22Rv1 (cell line): ENCODE results near the gene ACLY.

Experiments
- ZFX ChIP-seq: fragments of 450-650 bp; IDR thresholded peaks from 2 replicates; pipeline ENCODE4 v1.6.1; 2017; ENCODE audit warnings: antibody characterized with exemption, borderline replicate concordance
- TF ChIP-seq, protein P1 (sequence below): fragments of 450-650 bp; IDR thresholded peaks from 2 replicates; pipeline ENCODE4 v1.5.1; 2017; ENCODE audit warnings: mild to moderate bottlenecking

DNA sequence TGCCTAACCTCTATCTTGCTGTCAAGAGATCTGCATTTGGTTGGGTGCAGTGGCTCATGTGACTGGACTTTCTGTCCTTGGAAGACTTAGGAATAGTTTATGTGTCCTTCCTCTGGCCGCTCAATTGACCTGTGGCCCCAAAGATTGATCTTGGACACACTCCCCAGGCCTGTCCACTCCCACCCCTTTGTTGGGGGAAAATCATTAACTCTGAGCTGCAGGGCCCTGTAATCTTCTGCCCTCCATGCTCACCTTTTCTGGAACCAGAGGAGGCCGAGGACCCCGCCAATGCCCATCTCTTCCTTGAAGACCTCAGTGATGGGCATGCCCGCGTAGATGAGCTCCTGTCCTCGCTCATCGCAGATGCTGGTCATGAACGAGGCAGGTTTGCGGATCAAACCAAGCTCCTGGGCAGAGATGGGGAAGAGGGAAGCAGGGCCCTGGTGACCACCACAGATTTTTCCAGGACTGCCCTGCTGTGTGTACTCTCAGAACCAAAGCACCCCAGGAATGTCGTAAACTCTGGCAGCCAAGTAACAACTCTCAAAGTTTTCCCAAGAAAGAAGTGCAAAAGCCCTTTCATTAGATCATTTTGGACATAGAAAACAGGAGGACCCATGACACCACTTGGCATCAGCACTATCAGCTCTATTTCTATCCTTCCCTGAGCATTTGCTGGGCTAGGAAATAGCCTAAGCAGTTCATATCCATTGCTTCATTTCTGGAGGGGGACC lies 45.0 kb downstream of the ACLY start:
- TF ChIP-seq, protein P1, sequence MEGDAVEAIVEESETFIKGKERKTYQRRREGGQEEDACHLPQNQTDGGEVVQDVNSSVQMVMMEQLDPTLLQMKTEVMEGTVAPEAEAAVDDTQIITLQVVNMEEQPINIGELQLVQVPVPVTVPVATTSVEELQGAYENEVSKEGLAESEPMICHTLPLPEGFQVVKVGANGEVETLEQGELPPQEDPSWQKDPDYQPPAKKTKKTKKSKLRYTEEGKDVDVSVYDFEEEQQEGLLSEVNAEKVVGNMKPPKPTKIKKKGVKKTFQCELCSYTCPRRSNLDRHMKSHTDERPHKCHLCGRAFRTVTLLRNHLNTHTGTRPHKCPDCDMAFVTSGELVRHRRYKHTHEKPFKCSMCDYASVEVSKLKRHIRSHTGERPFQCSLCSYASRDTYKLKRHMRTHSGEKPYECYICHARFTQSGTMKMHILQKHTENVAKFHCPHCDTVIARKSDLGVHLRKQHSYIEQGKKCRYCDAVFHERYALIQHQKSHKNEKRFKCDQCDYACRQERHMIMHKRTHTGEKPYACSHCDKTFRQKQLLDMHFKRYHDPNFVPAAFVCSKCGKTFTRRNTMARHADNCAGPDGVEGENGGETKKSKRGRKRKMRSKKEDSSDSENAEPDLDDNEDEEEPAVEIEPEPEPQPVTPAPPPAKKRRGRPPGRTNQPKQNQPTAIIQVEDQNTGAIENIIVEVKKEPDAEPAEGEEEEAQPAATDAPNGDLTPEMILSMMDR, result no peak
- TF ChIP-seq ZFX, result no peak
